Stomach (tissue), 9 donors: ENCODE results near the gene TREML1. TPM values are rescaled to one million over a fixed set of nuclear protein-coding genes. Genes with fewer than 3 reads are reported as not detected.

Experiments
- DNase-seq, 2 donors: peaks; one replicate each; pipeline versions ENCODE4 v3.0.0 to v3.0.0-alpha.2; 2013 to 2019
- H3K27ac ChIP-seq, 5 donors: fragments of 200-600 bp in 4 of 5; sonication (generic) in 4 of 5; one replicate each; pipeline ENCODE4 v1.5.1; 2013 to 2019; ENCODE audit warnings: mild to moderate bottlenecking in 1 of 5, moderate library complexity in 1 of 5
- H3K27me3 ChIP-seq, 3 donors: fragments of 200-600 bp; sonication (generic); one replicate each; pipeline ENCODE4 v1.5.1; 2017 to 2019; ENCODE audit warnings: mixed run types in 1 of 3
- H3K36me3 ChIP-seq, 4 donors: fragments of 200-600 bp; sonication (generic); 1 replicate in 3 of 4; 2 replicates in 1 of 4; pipeline ENCODE4 v1.5.1; 2016 to 2019
- H3K4me1 ChIP-seq, 4 donors: fragments of 200-600 bp; sonication (generic); one replicate each; pipeline ENCODE4 v1.5.1; 2016 to 2019
- H3K4me3 ChIP-seq, 4 donors: fragments of 200-600 bp; sonication (generic) in 3 of 4; one replicate each; pipeline ENCODE4 v1.5.1; 2016 to 2019; ENCODE audit warnings: mild to moderate bottlenecking in 1 of 4
- H3K9me3 ChIP-seq, 4 donors: fragments of 200-600 bp; sonication (generic); one replicate each; pipeline ENCODE4 v1.5.1; 2016 to 2019
- CTCF ChIP-seq, 7 experiments: fragments of 450-650 bp in 4 of 7; fragments of 200-600 bp in 3 of 7; sonication (generic) in 3 of 7; IDR thresholded peaks; one replicate each; pipeline ENCODE4 v1.5.1; 2016 to 2019; ENCODE audit warnings: antibody characterized with exemption in 7 of 7, control low read depth in 2 of 7, mild to moderate bottlenecking in 1 of 7
- EP300 ChIP-seq: sonication (generic); formaldehyde crosslinking; IDR thresholded peaks from one replicate; pipeline ENCODE4 v1.6.1; 2017; ENCODE audit warnings: antibody characterized with exemption
- POLR2A ChIP-seq, 4 donors: fragments of 450-650 bp; IDR thresholded peaks; one replicate each; pipeline ENCODE4 v1.6.1; 2016; ENCODE audit warnings: antibody characterized with exemption in 4 of 4, control low read depth in 2 of 4, mild to moderate bottlenecking in 1 of 4, moderate library complexity in 1 of 4
- POLR2AphosphoS5 ChIP-seq, 3 donors: sonication (generic); formaldehyde crosslinking; IDR thresholded peaks; one replicate each; pipeline ENCODE4 v1.6.1; 2016; ENCODE audit warnings: antibody characterized with exemption in 3 of 3
- WGBS, 5 donors: extraction: QIAGEN DNeasy Blood & Tissue Kit in 3 of 5; methylation state at CpG; one replicate each; pipeline versions ENCODE4 v1.1.5 to v1.1.7; 2013 to 2018; 5-methylcytosine and 5-hydroxymethylcytosine counted together
- intact Hi-C: fragments of 100-400 bp; cut with DNase I; formaldehyde crosslinking; loops from one replicate; pipeline ENCODE4 v1.15.1; 2023; ENCODE audit warnings: low total_unique reads
- polyA plus RNA-seq, 3 donors: library from polyadenylated mRNA; stranded (reverse); fragments of 200-250 nt; gene quantifications; one replicate each; pipeline ENCODE4 v1.2.3, GENCODE V29; 2013
- total RNA-seq, 5 donors: library from RNA; depleted of rRNA; stranded (reverse); fragments of >200 nt; gene quantifications; one replicate each; pipeline versions ENCODE4 v1.1.0 to v1.2.3, GENCODE V29; 2014 to 2016
- donor health status: healthy with polysubstance abuse.
- donor health status: Bipolar disorder and iron deficiency.
- donor health status: healthy.

TREML1 gene
- total and polyA plus RNA-seq, 8 donors, result not detected

GRCh38 chr6:41161380-41161779 is 7.2 kb upstream of the TREML1 start:
- peaks cover 0 to 6% (median 0%) of the 10 kb centered on the region in 4 donors for H3K4me1 ChIP-seq
- no peak for DNase-seq
- 82 to 90% (median 86%) methylated on average over 9 to 10 of the region's 10 CpGs for WGBS, 5 donors
- peaks cover 0 to 28% (median 6%) of the 10 kb centered on the region in 3 donors for H3K27me3 ChIP-seq
- intact Hi-C loops, result no loop called here
- H3K36me3 ChIP-seq, result no peaks in the 10 kb centered on the region
- no peaks in the 10 kb centered on the region for H3K9me3 ChIP-seq
- H3K4me3 ChIP-seq, result no peak overlapping the region
- TF ChIP-seq CTCF (IDR thresholded peaks at IDR 0.05) (no peak), POLR2AphosphoS5 (IDR thresholded peaks at IDR 0.05) (no peak), POLR2A (IDR thresholded peaks at IDR 0.05) (no peak), EP300 (no peak)
- no peak overlapping the region for H3K27ac ChIP-seq

- no peaks in the 10 kb centered on the region for H3K36me3 ChIP-seq
- no peak for TF ChIP-seq CTCF (IDR thresholded peaks at IDR 0.05)
- no peak for TF ChIP-seq EP300
- TF ChIP-seq POLR2A (IDR thresholded peaks at IDR 0.05), result no peak
- TF ChIP-seq POLR2AphosphoS5 (IDR thresholded peaks at IDR 0.05), result no peak
- H3K9me3 ChIP-seq, result no peaks in the 10 kb centered on the region
- intact Hi-C loops, result no loop called here
- DNase-seq, result no peak
- H3K27ac ChIP-seq, result no peak overlapping the region
- no peak overlapping the region for H3K4me3 ChIP-seq
- H3K27me3 ChIP-seq, result peaks cover 0 to 28% (median 6%) of the 10 kb centered on the region in 3 donors
- WGBS, 5 donors, result 71 to 77% (median 76%) methylated on average over 3 of the region's 3 CpGs
- peaks cover 0 to 6% (median 0%) of the 10 kb centered on the region in 4 donors for H3K4me1 ChIP-seq
Measured at GRCh38 chr6:41160933-41161332, 6.8 kb upstream of the TREML1 start.

GRCh38 chr6:41159415-41160082 is 5.4 kb upstream of the TREML1 start:
- WGBS, 5 donors, result 56 to 65% (median 60%) methylated on average over 12 of the region's 12 CpGs
- TF ChIP-seq EP300 (no peak), POLR2AphosphoS5 (IDR thresholded peaks at IDR 0.05) (no peak), CTCF (IDR thresholded peaks at IDR 0.05) (no peak), POLR2A (IDR thresholded peaks at IDR 0.05) (no peak)
- peak in 1 of 2 donors; percentile 59 for DNase-seq
- no peak overlapping the region for H3K4me3 ChIP-seq
- no peaks in the 10 kb centered on the region for H3K36me3 ChIP-seq
- H3K4me1 ChIP-seq, result peaks cover 0 to 6% (median 0%) of the 10 kb centered on the region in 4 donors
- no peaks in the 10 kb centered on the region for H3K9me3 ChIP-seq
- H3K27ac ChIP-seq, result no peak overlapping the region
- peaks cover 0 to 28% (median 6%) of the 10 kb centered on the region in 3 donors for H3K27me3 ChIP-seq
- intact Hi-C loops, result no loop called here

- no peaks in the 10 kb centered on the region for H3K9me3 ChIP-seq
- H3K27ac ChIP-seq, result no peak overlapping the region
- WGBS, 5 donors, result 73 to 87% (median 86%) methylated on average over 4 to 5 of the region's 5 CpGs
- peaks cover 0 to 23% (median 6%) of the 10 kb centered on the region in 3 donors for H3K27me3 ChIP-seq
- intact Hi-C loops, result no loop called here
- no peaks in the 10 kb centered on the region for H3K36me3 ChIP-seq
- no peak for DNase-seq
- TF ChIP-seq POLR2AphosphoS5 (IDR thresholded peaks at IDR 0.05), result no peak
- no peak for TF ChIP-seq POLR2A (IDR thresholded peaks at IDR 0.05)
- no peak for TF ChIP-seq CTCF (IDR thresholded peaks at IDR 0.05)
- no peak for TF ChIP-seq EP300
- peaks cover 0 to 6% (median 0%) of the 10 kb centered on the region in 4 donors for H3K4me1 ChIP-seq
- H3K4me3 ChIP-seq, result no peak overlapping the region
Measured at GRCh38 chr6:41157323-41157722, 3.2 kb upstream of the TREML1 start.
